PC-9 (cell line): Measurements from ENCODE around the gene CACNA1D. TPM values are rescaled to one million over a fixed set of nuclear protein-coding genes. Genes with fewer than 3 reads are reported as not detected.

ENCODE experiments used
- BruUV-seq: library from RNA; stranded (reverse); fragments of 400-500 nt; replicated peaks from 2 replicates; lab custom pipeline; 2021; lab: Mats Ljungman, UMichigan
- CTCF ChIA-PET: fragments of 300-600 bp; sonication (Branson Sonifier 250); formaldehyde crosslinking; loops from one replicate; lab custom pipeline; 2022; ENCODE audit warnings: antibody characterized with exemption; lab: Charles Lee
- POLR2A ChIA-PET: fragments of 300-600 bp; sonication (Branson Sonifier 250); formaldehyde crosslinking; loops from one replicate; lab custom pipeline; 2022; ENCODE audit warnings: antibody characterized with exemption; ENCODE audit not compliant: unreplicated experiment; lab: Charles Lee
- DNase-seq, 2 experiments: peaks; one replicate each; pipeline versions ENCODE4 v3.0.0 to v3.0.0-alpha.2; 2015 to 2022; ENCODE audit warnings: mixed read lengths in 1 of 2
- H2AFZ ChIP-seq: fragments of 200-600 bp; sonication (generic); 2 replicates; pipeline ENCODE4 v1.8.1; 2017; ENCODE audit warnings: antibody characterized with exemption
- H3F3A ChIP-seq: fragments of 200-600 bp; sonication (generic); 2 replicates; pipeline ENCODE4 v1.8.1; 2017; ENCODE audit warnings: antibody characterized with exemption, mild to moderate bottlenecking, low read depth; ENCODE audit not compliant: insufficient read depth
- H3K27ac ChIP-seq: fragments of 200-600 bp; sonication (generic); 2 replicates; pipeline ENCODE4 v1.6.1; 2016; ENCODE audit warnings: mixed run types
- H3K27me3 ChIP-seq: fragments of 200-600 bp; sonication (generic); 2 replicates; pipeline ENCODE4 v1.6.1; 2016; ENCODE audit warnings: low read depth, mixed run types; ENCODE audit not compliant: insufficient read depth
- H3K36me3 ChIP-seq: fragments of 200-600 bp; sonication (generic); 2 replicates; pipeline ENCODE4 v1.6.1; 2016; ENCODE audit warnings: low read depth, mixed run types
- H3K4me1 ChIP-seq: fragments of 200-600 bp; sonication (generic); replicated peaks from 2 replicates; pipeline ENCODE4 v1.6.1; 2016; ENCODE audit warnings: mixed run types; ENCODE audit not compliant: insufficient read depth
- H3K4me2 ChIP-seq: fragments of 200-600 bp; sonication (generic); 2 replicates; pipeline ENCODE4 v1.6.1; 2017; ENCODE audit warnings: mixed run types
- H3K4me3 ChIP-seq: fragments of 200-600 bp; sonication (generic); 2 replicates; pipeline ENCODE4 v1.6.1; 2016; ENCODE audit warnings: mixed run types
- H3K79me2 ChIP-seq: fragments of 200-600 bp; sonication (generic); 2 replicates; pipeline ENCODE4 v1.6.1; 2017; ENCODE audit warnings: low read depth, mixed run types
- H3K9me2 ChIP-seq: fragments of 200-600 bp; sonication (generic); 2 replicates; pipeline ENCODE4 v1.8.1; 2017; ENCODE audit warnings: mild to moderate bottlenecking; ENCODE audit not compliant: insufficient read depth
- H3K9me3 ChIP-seq: fragments of 200-600 bp; sonication (generic); 2 replicates; pipeline ENCODE4 v1.8.1; 2016; ENCODE audit warnings: low read depth; ENCODE audit not compliant: insufficient read depth
- H4K20me1 ChIP-seq: fragments of 200-600 bp; sonication (generic); 2 replicates; pipeline ENCODE4 v1.8.1; 2017; ENCODE audit not compliant: insufficient read depth
- CTCF ChIP-seq: fragments of 200-600 bp; sonication (generic); conservative IDR thresholded peaks from 2 replicates; pipeline ENCODE4 v1.6.1; 2017; ENCODE audit warnings: mixed run types, antibody characterized with exemption, mild to moderate bottlenecking, moderate library complexity
- EZH2 ChIP-seq: fragments of 200-600 bp; sonication (generic); IDR thresholded peaks from 2 replicates; pipeline ENCODE4 v1.8.0; 2017; ENCODE audit warnings: antibody characterized with exemption, low read depth
- intact Hi-C: fragments of 100-400 bp; cut with micrococcal nuclease; formaldehyde crosslinking; loops from one replicate; pipeline ENCODE4 v1.10.0; 2022; ENCODE audit not compliant: unreplicated experiment
- total RNA-seq: library from RNA; stranded (reverse); gene quantifications from 2 replicates; pipeline ENCODE4 v1.2.3, GENCODE V29; 2021

The CACNA1D gene
- total RNA-seq, 1 experiment from 2014 or later, result not detected

- TF ChIP-seq CTCF (no peak), EZH2 (no peak)
- DNase-seq, result no peak
- no peaks in the 10 kb centered on the region for H3K9me3 ChIP-seq
- H3K27ac ChIP-seq, result no peak overlapping the region
- no peaks in the 10 kb centered on the region for H3K36me3 ChIP-seq
- BruUV-seq, result no TSS peak
- CTCF ChIA-PET, result no interaction called here
- no peaks in the 10 kb centered on the region for H4K20me1 ChIP-seq
- H2AFZ ChIP-seq, result no peak overlapping the region
- H3K4me1 ChIP-seq, result no peaks in the 10 kb centered on the region
- H3K4me3 ChIP-seq, result no peak overlapping the region
- H3K27me3 ChIP-seq, result peaks cover 83% of the 10 kb centered on the region
- no peaks in the 10 kb centered on the region for H3K79me2 ChIP-seq
- H3F3A ChIP-seq, result no peaks in the 10 kb centered on the region
- H3K9me2 ChIP-seq, result no peaks in the 10 kb centered on the region
- intact Hi-C loops, result no loop called here
- POLR2A ChIA-PET, result no interaction called here
- no peak overlapping the region for H3K4me2 ChIP-seq
Measured at GRCh38 chr3:53510508-53510907, 16.1 kb downstream of the CACNA1D start.

GRCh38 chr3:53511246-53511645 is 16.8 kb downstream of the CACNA1D start:
- ChIA-PET CTCF (no interaction called here), POLR2A (no interaction called here)
- Histone ChIP-seq H3K9me3 (no peaks in the 10 kb centered on the region), H3K4me2 (no peak overlapping the region), H3K9me2 (no peaks in the 10 kb centered on the region), H3K4me1 (no peaks in the 10 kb centered on the region), H3K4me3 (no peak overlapping the region), H3K27ac (no peak overlapping the region), H2AFZ (no peak overlapping the region), H3K79me2 (no peaks in the 10 kb centered on the region), H3K36me3 (no peaks in the 10 kb centered on the region), H3F3A (no peaks in the 10 kb centered on the region), H4K20me1 (no peaks in the 10 kb centered on the region), H3K27me3 (peaks cover 81% of the 10 kb centered on the region)
- no TSS peak for BruUV-seq
- intact Hi-C loops, result no loop called here
- TF ChIP-seq CTCF (no peak), EZH2 (no peak)
- DNase-seq, result no peak

DNA sequence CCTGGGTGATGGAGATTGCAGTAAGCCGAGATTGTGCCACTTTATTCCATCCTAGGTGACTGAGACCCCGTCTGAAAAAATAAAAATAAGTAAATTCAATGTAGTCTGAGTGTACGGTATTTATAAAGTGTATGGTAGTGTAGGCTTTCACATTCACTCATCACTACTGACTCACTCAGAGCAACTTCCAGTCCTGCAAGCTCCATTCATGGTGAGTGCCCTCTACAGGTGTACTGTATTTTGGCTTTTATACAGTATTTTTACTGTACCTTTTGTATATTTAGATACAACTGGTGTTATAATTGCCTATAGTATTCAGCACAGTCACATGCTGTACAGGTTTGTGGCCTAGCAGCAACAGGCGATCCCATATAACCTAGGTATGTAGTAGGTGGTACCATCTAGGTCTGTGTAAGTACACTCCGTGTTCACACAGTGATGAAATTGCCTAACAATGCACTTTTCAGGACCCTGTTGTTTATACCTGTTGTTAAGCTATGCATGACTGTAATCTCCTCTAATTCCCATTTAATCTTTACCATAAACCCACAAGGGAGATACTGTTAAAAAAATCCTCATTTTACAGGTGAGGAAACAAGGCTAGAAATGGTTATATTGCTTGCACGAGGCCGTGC is 19.3 kb downstream of the CACNA1D start:
- no peak overlapping the region for H3K4me3 ChIP-seq
- H3F3A ChIP-seq, result no peaks in the 10 kb centered on the region
- intact Hi-C loops, result no loop called here
- DNase-seq, result no peak
- TF ChIP-seq EZH2 (no peak), CTCF (peak; percentile 25; the same call in 1 of the 2 replicates)
- CTCF ChIA-PET, result no interaction called here
- H3K36me3 ChIP-seq, result no peaks in the 10 kb centered on the region
- POLR2A ChIA-PET, result no interaction called here
- no peaks in the 10 kb centered on the region for H4K20me1 ChIP-seq
- H3K4me2 ChIP-seq, result no peak overlapping the region
- H3K79me2 ChIP-seq, result no peaks in the 10 kb centered on the region
- H3K27ac ChIP-seq, result no peak overlapping the region
- H3K9me2 ChIP-seq, result no peaks in the 10 kb centered on the region
- H3K9me3 ChIP-seq, result no peaks in the 10 kb centered on the region
- H3K4me1 ChIP-seq, result no peaks in the 10 kb centered on the region
- H2AFZ ChIP-seq, result no peak overlapping the region
- peaks cover 68% of the 10 kb centered on the region for H3K27me3 ChIP-seq
- BruUV-seq, result no TSS peak
